Neural cell (in vitro differentiated cells): ENCODE data around the gene CASP1. TPM values are rescaled to one million over a fixed set of nuclear protein-coding genes. Genes with fewer than 3 reads are reported as not detected.

Experiments used
- H2AFZ ChIP-seq: fragments of 200-600, 300-800 bp; sonication (generic), shearing (Covaris generic); 2 replicates; pipeline ENCODE4 v1.6.0; 2014; ENCODE audit warnings: low read depth, mild to moderate bottlenecking, antibody characterized with exemption, low read length, moderate library complexity
- H3F3A ChIP-seq: fragments of 200-600 bp; shearing (Covaris generic); 2 replicates; pipeline ENCODE4 v1.6.1; 2016; ENCODE audit warnings: mild to moderate bottlenecking, moderate library complexity, mixed read lengths, antibody characterized with exemption, low read length; ENCODE audit not compliant: insufficient read depth, poor library complexity, severe bottlenecking
- H3K27ac ChIP-seq: fragments of 200-600, 300-800 bp; sonication (generic), shearing (Covaris generic); 2 replicates; pipeline ENCODE4 v1.5.1; 2014; ENCODE audit warnings: mild to moderate bottlenecking, low read length, moderate library complexity
- H3K27me3 ChIP-seq: fragments of 300-800, 200-600 bp; sonication (generic), shearing (Covaris generic); 2 replicates; pipeline ENCODE4 v1.6.0; 2014; ENCODE audit warnings: mild to moderate bottlenecking, low read depth, low read length, moderate library complexity; ENCODE audit not compliant: insufficient read depth
- H3K36me3 ChIP-seq: fragments of 300-800, 200-600 bp; sonication (generic), shearing (Covaris generic); 2 replicates; pipeline ENCODE4 v1.5.1; 2014; ENCODE audit warnings: mild to moderate bottlenecking, antibody characterized with exemption, low read length, moderate library complexity; ENCODE audit not compliant: insufficient read depth
- H3K4me2 ChIP-seq: fragments of 300-800, 200-600 bp; sonication (generic), shearing (Covaris generic); 2 replicates; pipeline ENCODE4 v1.6.0; 2014; ENCODE audit warnings: mild to moderate bottlenecking, low read length
- H3K4me3 ChIP-seq: fragments of 300-800, 200-600 bp; sonication (generic), shearing (Covaris generic); 2 replicates; pipeline ENCODE4 v1.5.1; 2014; ENCODE audit warnings: mild to moderate bottlenecking, low read length, moderate library complexity
- H3K79me2 ChIP-seq: fragments of 200-600 bp; shearing (Covaris generic); replicated peaks from 2 replicates; pipeline ENCODE4 v1.6.0; 2014; ENCODE audit warnings: mild to moderate bottlenecking, low read length, moderate library complexity; ENCODE audit not compliant: insufficient read depth
- H3K9ac ChIP-seq: fragments of 300-800, 200-600 bp; sonication (generic), shearing (Covaris generic); 2 replicates; pipeline ENCODE4 v1.6.1; 2016; ENCODE audit warnings: mild to moderate bottlenecking, low read length, mixed read lengths
- H3K9me2 ChIP-seq: fragments of 200-600 bp; shearing (Covaris generic); 2 replicates; pipeline ENCODE4 v1.6.1; 2016; ENCODE audit warnings: mild to moderate bottlenecking, low read length, mixed read lengths; ENCODE audit not compliant: insufficient read depth
- H3K9me3 ChIP-seq: fragments of 200-600, 300-800 bp; sonication (generic), shearing (Covaris generic); 2 replicates; pipeline ENCODE4 v1.6.1; 2016; ENCODE audit warnings: mild to moderate bottlenecking, mixed run types, low read length, moderate library complexity, mixed read lengths
- H4K20me1 ChIP-seq: fragments of 200-600 bp; shearing (Covaris generic); 2 replicates; pipeline ENCODE4 v1.6.1; 2016; ENCODE audit warnings: mild to moderate bottlenecking, mixed run types; ENCODE audit not compliant: insufficient read depth
- CTCF ChIP-seq: fragments of 450-650 bp; IDR thresholded peaks from 2 replicates; pipeline ENCODE4 v1.5.1; 2014; ENCODE audit warnings: antibody characterized with exemption, mild to moderate bottlenecking, moderate library complexity; ENCODE audit not compliant: poor library complexity, severe bottlenecking
- EP300 ChIP-seq: fragments of 450-650 bp; conservative IDR thresholded peaks from 2 replicates; pipeline ENCODE4 v1.6.1; 2014; ENCODE audit warnings: antibody characterized with exemption, mild to moderate bottlenecking, moderate library complexity; ENCODE audit not compliant: poor library complexity, severe bottlenecking
- EZH2 ChIP-seq: fragments of 200-600, 300-800 bp; shearing (Covaris generic), sonication (generic); IDR thresholded peaks from 2 replicates; pipeline ENCODE4 v1.6.1; 2014; ENCODE audit warnings: antibody characterized with exemption, low read length, borderline replicate concordance, mild to moderate bottlenecking; ENCODE audit not compliant: insufficient read depth, poor library complexity, severe bottlenecking
- MXI1 ChIP-seq: fragments of 450-650 bp; conservative IDR thresholded peaks from 2 replicates; pipeline ENCODE4 v1.6.1; 2014; ENCODE audit warnings: antibody characterized with exemption, mild to moderate bottlenecking; ENCODE audit not compliant: poor library complexity, severe bottlenecking
- POLR2AphosphoS5 ChIP-seq: IDR thresholded peaks from 2 replicates; pipeline ENCODE4 v1.6.1; 2012
- RAD21 ChIP-seq: fragments of 450-650 bp; conservative IDR thresholded peaks from 2 replicates; pipeline ENCODE4 v1.6.1; 2014; ENCODE audit warnings: antibody characterized with exemption, mild to moderate bottlenecking, moderate library complexity
- REST ChIP-seq: IDR thresholded peaks from 2 replicates; pipeline ENCODE4 v1.6.1; 2012; ENCODE audit warnings: borderline replicate concordance
- SMC3 ChIP-seq: fragments of 450-650 bp; conservative IDR thresholded peaks from 2 replicates; pipeline ENCODE4 v1.6.1; 2014; ENCODE audit warnings: antibody characterized with exemption, mild to moderate bottlenecking, moderate library complexity; ENCODE audit not compliant: poor library complexity
- TAF1 ChIP-seq: IDR thresholded peaks from 2 replicates; pipeline ENCODE4 v1.6.1; 2012; ENCODE audit warnings: low read depth
- polyA plus RNA-seq: library from polyadenylated mRNA; depleted of rRNA; stranded (reverse); fragments of >200 nt; gene quantifications from 2 replicates; pipeline ENCODE4 v1.2.3, GENCODE V29; 2014

The CASP1 gene
- polyA plus RNA-seq, 1 donor from 2014 or later: not detected

GRCh38 chr11:105004021-105004420 lies 30.9 kb downstream of the CASP1 start:
- no peaks in the 10 kb centered on the region for H3K27me3 ChIP-seq
- no peak overlapping the region for H3K4me3 ChIP-seq
- H3K9me2 ChIP-seq: no peaks in the 10 kb centered on the region
- H3F3A ChIP-seq: no peaks in the 10 kb centered on the region
- TF ChIP-seq CTCF: no peak
- TF ChIP-seq RAD21: no peak
- TF ChIP-seq MXI1: no peak
- TF ChIP-seq SMC3: no peak
- TF ChIP-seq TAF1: no peak
- no peak for TF ChIP-seq POLR2AphosphoS5
- TF ChIP-seq EZH2: no peak
- TF ChIP-seq REST: no peak
- no peak for TF ChIP-seq EP300
- H3K9me3 ChIP-seq: no peaks in the 10 kb centered on the region
- no peaks in the 10 kb centered on the region for H3K79me2 ChIP-seq
- no peak overlapping the region for H3K9ac ChIP-seq
- no peak overlapping the region for H2AFZ ChIP-seq
- H4K20me1 ChIP-seq: no peaks in the 10 kb centered on the region
- H3K36me3 ChIP-seq: no peaks in the 10 kb centered on the region
- no peak overlapping the region for H3K27ac ChIP-seq
- H3K4me2 ChIP-seq: no peak overlapping the region

- H3K4me3 ChIP-seq: no peak overlapping the region
- H3K79me2 ChIP-seq: no peaks in the 10 kb centered on the region
Observed at GRCh38 chr11:105003151-105003550, 31.8 kb downstream of the CASP1 start.

More at GRCh38 chr11:105003151-105003550, 31.8 kb downstream of the CASP1 start:
- Histone ChIP-seq H3K9ac (no peak overlapping the region), H3K4me2 (no peak overlapping the region), H3K27me3 (no peaks in the 10 kb centered on the region), H3K27ac (no peak overlapping the region), H3K9me3 (no peaks in the 10 kb centered on the region), H3K9me2 (no peaks in the 10 kb centered on the region), H3K36me3 (no peaks in the 10 kb centered on the region), H3F3A (no peaks in the 10 kb centered on the region), H4K20me1 (no peaks in the 10 kb centered on the region), H2AFZ (no peak overlapping the region)
- no peak for TF ChIP-seq CTCF
- no peak for TF ChIP-seq REST
- no peak for TF ChIP-seq RAD21
